GM12878 (cell line): Measurements from ENCODE around the gene TAMALIN. TPM values are rescaled to one million over a fixed set of nuclear protein-coding genes. Genes with fewer than 3 reads are reported as not detected.
A peak's percentile ranks its signal among the peaks of the same experiment; 100 is the strongest.

ENCODE experiments used
- CEBPB ChIP-seq, 2 experiments: fragments of 150-350 bp in 1 of 2; IDR thresholded peaks; 2 replicates each; pipeline ENCODE4 v1.6.1; 2012 to 2014; ENCODE audit warnings: low read depth in 2 of 2, low read length in 2 of 2, borderline replicate concordance in 1 of 2, inconsistent platforms in 1 of 2
- JUNB ChIP-seq: IDR thresholded peaks from 2 replicates; pipeline ENCODE4 v1.6.1; 2016; ENCODE audit warnings: antibody characterized with exemption, mild to moderate bottlenecking
- JUND ChIP-seq: IDR thresholded peaks from 2 replicates; pipeline ENCODE4 v1.6.1; 2012; ENCODE audit warnings: low read depth, mild to moderate bottlenecking, low read length, improper control_type of control experiment, moderate library complexity
- MAX ChIP-seq: IDR thresholded peaks from 2 replicates; pipeline ENCODE4 v1.6.1; 2012; ENCODE audit warnings: low read depth, low read length, improper control_type of control experiment
- MXI1 ChIP-seq: fragments of 150-350 bp; IDR thresholded peaks from 2 replicates; pipeline ENCODE4 v1.6.1; 2011; ENCODE audit warnings: low read depth, mild to moderate bottlenecking, inconsistent platforms, low read length, improper control_type of control experiment
- NR2F1 ChIP-seq: fragments of 450-650 bp; conservative IDR thresholded peaks from 2 replicates; pipeline ENCODE4 v1.6.1; 2017; ENCODE audit warnings: mild to moderate bottlenecking
- RAD21 ChIP-seq: IDR thresholded peaks from 2 replicates; pipeline ENCODE4 v1.6.1; 2011; ENCODE audit warnings: mild to moderate bottlenecking, low read depth, low read length, moderate library complexity; ENCODE audit not compliant: insufficient read depth
- RELA ChIP-seq: fragments of 450-650 bp; IDR thresholded peaks from 2 replicates; pipeline ENCODE4 v1.8.0; 2014; ENCODE audit warnings: borderline replicate concordance; ENCODE audit not compliant: partially characterized antibody
- SKIL ChIP-seq: fragments of 450-650 bp; IDR thresholded peaks from 2 replicates; pipeline ENCODE4 v1.6.1; 2017; ENCODE audit warnings: mild to moderate bottlenecking, low read depth, inconsistent platforms; ENCODE audit not compliant: poor library complexity, severe bottlenecking
- SMARCA5 ChIP-seq: fragments of 450-650 bp; IDR thresholded peaks from 2 replicates; pipeline ENCODE4 v1.6.1; 2017; ENCODE audit warnings: mild to moderate bottlenecking
- STAT3 ChIP-seq: IDR thresholded peaks from 2 replicates; pipeline ENCODE4 v1.6.1; 2011; ENCODE audit warnings: low read depth, low read length, improper control_type of control experiment
- SUPT20H ChIP-seq: IDR thresholded peaks from 2 replicates; pipeline ENCODE4 v1.6.1; 2011; ENCODE audit warnings: low read depth, mild to moderate bottlenecking, low read length, moderate library complexity, borderline replicate concordance; ENCODE audit not compliant: control insufficient read depth
- ZBTB11 ChIP-seq: fragments of 450-650 bp; formaldehyde crosslinking; IDR thresholded peaks from 2 replicates; pipeline ENCODE4 v1.5.0; 2022; ENCODE audit warnings: mild to moderate bottlenecking, missing genetic modification characterization
- ZBTB4 ChIP-seq: fragments of 450-650 bp; formaldehyde crosslinking; IDR thresholded peaks from 2 replicates; pipeline ENCODE4 v1.4.0; 2022; ENCODE audit warnings: mild to moderate bottlenecking, moderate library complexity
- ZSCAN29 ChIP-seq: fragments of 450-650 bp; IDR thresholded peaks from 2 replicates; pipeline ENCODE4 v1.6.1; 2017; ENCODE audit warnings: mild to moderate bottlenecking, moderate library complexity
- polyA plus RNA-seq, 11 experiments: library from polyadenylated mRNA; depleted of rRNA in 4 of 11; unstranded in 6 of 11; stranded (reverse) in 5 of 11; fragments of >200 nt; fragmentation: Nextera tagmentation in 4 of 11; fragmentation: Illumina TruSeq in 1 of 11; extraction: Ambion mirVana in 4 of 11; extraction: Trizol in 1 of 11; gene quantifications; 1 replicate in 1 of 11; 2 replicates in 10 of 11; pipeline versions ENCODE4 v1.2.1 to v1.2.3, GENCODE V29; 2011 to 2016; ENCODE audit warnings: inconsistent platforms in 2 of 11, missing spikeins in 2 of 11, low read depth in 1 of 11
- total RNA-seq, 4 experiments: library from RNA; depleted of rRNA in 3 of 4; stranded (reverse); fragments of >200 nt in 3 of 4; fragmentation: Illumina TruSeq in 1 of 4; extraction: Trizol in 1 of 4; gene quantifications; 2 replicates each; pipeline versions ENCODE4 v1.2.1 to v1.2.3, GENCODE V29; 2013 to 2021
- TF ChIP-seq, protein P1 (sequence below): fragments of 450-650 bp; IDR thresholded peaks from 2 replicates; pipeline ENCODE4 v1.6.1; 2017; ENCODE audit warnings: mild to moderate bottlenecking, moderate library complexity

TAMALIN gene
- total and polyA plus RNA-seq, 10 of the 15 experiments (the other 5 are each of a cell fraction or from before 2014, with no cell fraction given) = 0.09 to 0.58 (median 0.19) TPM; not detected in 4

DNA sequence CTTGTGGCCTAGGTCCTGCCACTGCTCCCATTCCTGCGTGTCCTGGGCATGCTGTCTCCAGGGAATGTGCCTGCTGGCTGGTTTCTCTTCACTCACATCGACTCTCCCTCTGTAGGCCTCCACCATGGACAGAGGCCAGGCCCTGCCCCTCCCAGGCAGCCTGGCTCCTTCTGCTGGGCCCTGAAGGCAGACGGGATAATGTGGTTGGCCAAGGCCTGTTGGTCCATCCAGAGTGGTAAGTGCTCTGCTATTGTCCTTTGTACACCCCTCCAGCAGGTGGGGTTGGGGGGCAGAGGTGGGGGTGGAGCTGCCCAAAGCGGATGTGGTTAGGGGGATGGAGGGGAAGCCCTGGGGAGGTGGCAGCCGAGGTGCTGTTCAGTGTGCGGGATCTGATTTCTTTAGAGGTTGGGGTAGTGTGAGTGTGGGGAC is 35.0 kb downstream of the TAMALIN start (continued):
- TF ChIP-seq, protein P1, sequence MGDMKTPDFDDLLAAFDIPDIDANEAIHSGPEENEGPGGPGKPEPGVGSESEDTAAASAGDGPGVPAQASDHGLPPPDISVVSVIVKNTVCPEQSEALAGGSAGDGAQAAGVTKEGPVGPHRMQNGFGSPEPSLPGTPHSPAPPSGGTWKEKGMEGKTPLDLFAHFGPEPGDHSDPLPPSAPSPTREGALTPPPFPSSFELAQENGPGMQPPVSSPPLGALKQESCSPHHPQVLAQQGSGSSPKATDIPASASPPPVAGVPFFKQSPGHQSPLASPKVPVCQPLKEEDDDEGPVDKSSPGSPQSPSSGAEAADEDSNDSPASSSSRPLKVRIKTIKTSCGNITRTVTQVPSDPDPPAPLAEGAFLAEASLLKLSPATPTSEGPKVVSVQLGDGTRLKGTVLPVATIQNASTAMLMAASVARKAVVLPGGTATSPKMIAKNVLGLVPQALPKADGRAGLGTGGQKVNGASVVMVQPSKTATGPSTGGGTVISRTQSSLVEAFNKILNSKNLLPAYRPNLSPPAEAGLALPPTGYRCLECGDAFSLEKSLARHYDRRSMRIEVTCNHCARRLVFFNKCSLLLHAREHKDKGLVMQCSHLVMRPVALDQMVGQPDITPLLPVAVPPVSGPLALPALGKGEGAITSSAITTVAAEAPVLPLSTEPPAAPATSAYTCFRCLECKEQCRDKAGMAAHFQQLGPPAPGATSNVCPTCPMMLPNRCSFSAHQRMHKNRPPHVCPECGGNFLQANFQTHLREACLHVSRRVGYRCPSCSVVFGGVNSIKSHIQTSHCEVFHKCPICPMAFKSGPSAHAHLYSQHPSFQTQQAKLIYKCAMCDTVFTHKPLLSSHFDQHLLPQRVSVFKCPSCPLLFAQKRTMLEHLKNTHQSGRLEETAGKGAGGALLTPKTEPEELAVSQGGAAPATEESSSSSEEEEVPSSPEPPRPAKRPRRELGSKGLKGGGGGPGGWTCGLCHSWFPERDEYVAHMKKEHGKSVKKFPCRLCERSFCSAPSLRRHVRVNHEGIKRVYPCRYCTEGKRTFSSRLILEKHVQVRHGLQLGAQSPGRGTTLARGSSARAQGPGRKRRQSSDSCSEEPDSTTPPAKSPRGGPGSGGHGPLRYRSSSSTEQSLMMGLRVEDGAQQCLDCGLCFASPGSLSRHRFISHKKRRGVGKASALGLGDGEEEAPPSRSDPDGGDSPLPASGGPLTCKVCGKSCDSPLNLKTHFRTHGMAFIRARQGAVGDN = no peak
- TF ChIP-seq JUND = no peak
- no peak for TF ChIP-seq ZBTB4 (CRISPR knock-in tag)
- peak; percentile 36; the same call in 1 of the 2 replicates for TF ChIP-seq RAD21
- TF ChIP-seq SUPT20H = no peak
- no peak for TF ChIP-seq ZBTB11 (CRISPR knock-in tag)
- TF ChIP-seq CEBPB (IDR thresholded peaks at IDR 0.05; ENCODE audit: borderline replicate concordance in 1 of 2, low read depth in 2 of 2, low read length in 2 of 2) = no peak
- TF ChIP-seq STAT3 = no peak
- TF ChIP-seq SKIL = no peak
- TF ChIP-seq SMARCA5 = no peak
- no peak for TF ChIP-seq NR2F1
- no peak for TF ChIP-seq ZSCAN29
- TF ChIP-seq RELA = no peak
- no peak for TF ChIP-seq MXI1
- no peak for TF ChIP-seq MAX
- no peak for TF ChIP-seq JUNB
